IPS-15b (cell line): ENCODE measurements around the gene DOC2A.

Source experiments
- H3K27me3 ChIP-seq: one replicate; pipeline ENCODE4 v1.6.1; 2013; ENCODE audit warnings: low read length; ENCODE audit not compliant: control insufficient read depth, insufficient read depth
- H3K36me3 ChIP-seq: one replicate; pipeline ENCODE4 v1.6.1; 2013; ENCODE audit warnings: low read length; ENCODE audit not compliant: control insufficient read depth, insufficient read depth
- H3K4me1 ChIP-seq: one replicate; pipeline ENCODE4 v1.6.1; 2013; ENCODE audit warnings: mild to moderate bottlenecking, low read length; ENCODE audit not compliant: control insufficient read depth, insufficient read depth
- H3K4me3 ChIP-seq: one replicate; pipeline ENCODE4 v1.5.1; 2013; ENCODE audit warnings: low read depth, low read length
- H3K9ac ChIP-seq: one replicate; pipeline ENCODE4 v1.6.1; 2013; ENCODE audit warnings: low read depth, mild to moderate bottlenecking, low read length
- H3K9me3 ChIP-seq: one replicate; pipeline ENCODE4 v1.6.1; 2013; ENCODE audit warnings: mild to moderate bottlenecking, low read length; ENCODE audit not compliant: control insufficient read depth, insufficient read depth

DOC2A gene

DNA sequence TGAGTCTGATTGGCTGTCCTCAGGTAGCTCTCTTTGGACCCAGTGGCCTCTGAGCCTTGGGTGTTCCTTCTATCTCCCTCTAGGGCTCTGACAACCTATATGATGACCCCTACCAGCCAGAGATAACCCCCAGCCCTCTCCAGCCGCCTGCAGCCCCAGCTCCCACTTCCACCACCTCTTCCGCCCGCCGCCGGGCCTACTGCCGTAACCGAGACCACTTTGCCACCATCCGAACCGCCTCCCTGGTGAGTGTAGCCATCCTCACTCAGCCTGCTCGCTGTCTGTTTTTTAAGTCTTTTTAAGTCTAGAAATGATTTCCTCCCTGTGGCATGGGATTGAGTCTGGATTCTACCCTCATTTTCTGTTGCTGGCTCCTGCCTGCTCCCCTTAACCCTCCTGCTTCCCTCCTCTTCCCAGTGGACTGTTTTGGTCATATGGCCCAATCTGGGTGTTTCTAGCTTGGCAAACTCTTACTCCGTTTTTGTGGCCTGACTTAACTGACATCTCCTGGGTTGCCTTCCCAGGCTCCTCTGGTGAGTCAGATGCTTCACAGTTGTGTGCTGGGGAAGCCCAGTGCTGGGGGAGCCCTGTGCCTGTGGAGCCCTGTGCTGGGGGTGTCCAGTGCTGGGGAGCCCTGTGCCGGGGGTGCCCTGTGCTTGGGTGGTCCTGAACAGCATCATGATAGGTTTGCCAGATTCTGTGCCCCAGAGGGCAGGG lies 27.2 kb downstream of the DOC2A start:
- no peak overlapping the region for H3K9ac ChIP-seq
- no peak overlapping the region for H3K4me3 ChIP-seq
- no peaks in the 10 kb centered on the region for H3K9me3 ChIP-seq
- H3K4me1 ChIP-seq = no peaks in the 10 kb centered on the region
- no peaks in the 10 kb centered on the region for H3K27me3 ChIP-seq
- peaks cover 82% of the 10 kb centered on the region for H3K36me3 ChIP-seq

GRCh38 chr16:29982560-29983419 lies 28.0 kb downstream of the DOC2A start:
- Histone ChIP-seq H3K9me3 (no peaks in the 10 kb centered on the region), H3K9ac (no peak overlapping the region), H3K36me3 (peaks cover 82% of the 10 kb centered on the region), H3K4me1 (no peaks in the 10 kb centered on the region), H3K27me3 (no peaks in the 10 kb centered on the region), H3K4me3 (no peak overlapping the region)

GRCh38 chr16:29978564-29979270 lies 32.1 kb downstream of the DOC2A start:
- no peak overlapping the region for H3K4me3 ChIP-seq
- peaks cover 16% of the 10 kb centered on the region for H3K4me1 ChIP-seq
- H3K27me3 ChIP-seq = no peaks in the 10 kb centered on the region
- peaks cover 51% of the 10 kb centered on the region for H3K36me3 ChIP-seq
- no peak overlapping the region for H3K9ac ChIP-seq
- no peaks in the 10 kb centered on the region for H3K9me3 ChIP-seq

- Histone ChIP-seq H3K4me3 (no peak overlapping the region), H3K9me3 (peaks cover 2% of the 10 kb centered on the region), H3K36me3 (peaks cover 44% of the 10 kb centered on the region), H3K27me3 (no peaks in the 10 kb centered on the region), H3K4me1 (peaks cover 16% of the 10 kb centered on the region), H3K9ac (no peak overlapping the region)
Observed at GRCh38 chr16:29978081-29978480, 32.7 kb downstream of the DOC2A start.

- Histone ChIP-seq H3K4me1 (peaks cover 16% of the 10 kb centered on the region), H3K9ac (no peak overlapping the region), H3K36me3 (peaks cover 36% of the 10 kb centered on the region), H3K9me3 (peaks cover 10% of the 10 kb centered on the region), H3K4me3 (no peak overlapping the region), H3K27me3 (peaks cover 6% of the 10 kb centered on the region)
Observed at GRCh38 chr16:29977063-29977825, 33.6 kb downstream of the DOC2A start.

GRCh38 chr16:29975811-29976511 lies 34.9 kb downstream of the DOC2A start:
- H3K27me3 ChIP-seq = peaks cover 12% of the 10 kb centered on the region
- H3K9ac ChIP-seq = peak overlapping the region; percentile 47
- H3K4me1 ChIP-seq = peaks cover 16% of the 10 kb centered on the region
- H3K9me3 ChIP-seq = peaks cover 10% of the 10 kb centered on the region
- peaks cover 32% of the 10 kb centered on the region for H3K36me3 ChIP-seq
- H3K4me3 ChIP-seq = peak overlapping the region; percentile 59

- Histone ChIP-seq H3K4me3 (peak overlapping the region; percentile 59), H3K9me3 (peaks cover 10% of the 10 kb centered on the region), H3K27me3 (peaks cover 12% of the 10 kb centered on the region), H3K36me3 (peaks cover 29% of the 10 kb centered on the region), H3K9ac (peak overlapping the region; percentile 26), H3K4me1 (peaks cover 16% of the 10 kb centered on the region)
Observed at GRCh38 chr16:29975134-29975538, 35.7 kb downstream of the DOC2A start.

GRCh38 chr16:29974291-29975133 lies 36.3 kb downstream of the DOC2A start:
- H3K27me3 ChIP-seq = peaks cover 12% of the 10 kb centered on the region
- H3K9ac ChIP-seq = peak overlapping the region; percentile 60
- peak overlapping the region; percentile 59 for H3K4me3 ChIP-seq
- H3K4me1 ChIP-seq = peaks cover 16% of the 10 kb centered on the region
- peaks cover 10% of the 10 kb centered on the region for H3K9me3 ChIP-seq
- H3K36me3 ChIP-seq = peaks cover 23% of the 10 kb centered on the region

- peaks cover 10% of the 10 kb centered on the region for H3K9me3 ChIP-seq
- peaks cover 16% of the 10 kb centered on the region for H3K4me1 ChIP-seq
- H3K36me3 ChIP-seq = peaks cover 14% of the 10 kb centered on the region
- peak within 1 kb of the TSS; percentile 60 for H3K9ac ChIP-seq
- peak within 1 kb of the TSS; percentile 59 for H3K4me3 ChIP-seq
- H3K27me3 ChIP-seq = peaks cover 12% of the 10 kb centered on the region
Observed at GRCh38 chr16:29973384-29974246, 37.2 kb downstream of the DOC2A start, which contains the start of gene TAOK2. Gene TAOK2, plus strand, starts transcription at chr16:29973868. Its CDS starts 3,905 bp downstream, at chr16:29977773.
